NCI-H460 (cell line): ENCODE measurements around the gene ATIC. TPM values are rescaled to one million over a fixed set of nuclear protein-coding genes. Genes with fewer than 3 reads are reported as not detected.

Experiments
- DNase-seq: peaks from one replicate; pipeline ENCODE4 v3.0.0-alpha.2; 2016; ENCODE audit warnings: low read depth; ENCODE audit errors: extremely low read depth
- total RNA-seq: library from RNA; depleted of rRNA; stranded (reverse); fragments of >200 nt; shearing (Covaris generic); gene quantifications from 2 replicates; pipeline ENCODE4 v1.2.3, GENCODE V29; 2014

ATIC gene
- total RNA-seq, 1 experiment from 2014 or later, result 64.4 TPM

GRCh38 chr2:215372968-215373649 is 61.2 kb downstream of the ATIC start:
- no peak for DNase-seq

DNA sequence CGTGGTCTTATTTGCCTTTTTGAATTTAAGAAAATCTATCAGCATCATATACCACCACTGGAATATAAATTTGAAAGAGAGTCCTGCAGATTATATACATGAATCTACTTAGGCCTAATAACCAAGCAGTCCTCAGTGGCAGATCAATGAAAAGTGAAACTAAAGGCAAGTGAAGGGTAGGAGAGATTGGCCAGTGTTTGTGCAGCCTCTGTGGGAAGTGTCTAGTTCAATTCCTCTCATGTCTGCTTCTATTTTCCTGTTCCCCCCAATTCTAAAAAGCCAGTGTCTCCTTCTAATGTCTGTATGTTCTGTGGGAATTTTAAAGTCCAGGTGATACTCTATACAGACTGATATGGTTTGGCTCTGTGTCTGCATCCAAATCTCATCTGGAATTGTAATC is 62.1 kb downstream of the ATIC start:
- no peak for DNase-seq

DNA sequence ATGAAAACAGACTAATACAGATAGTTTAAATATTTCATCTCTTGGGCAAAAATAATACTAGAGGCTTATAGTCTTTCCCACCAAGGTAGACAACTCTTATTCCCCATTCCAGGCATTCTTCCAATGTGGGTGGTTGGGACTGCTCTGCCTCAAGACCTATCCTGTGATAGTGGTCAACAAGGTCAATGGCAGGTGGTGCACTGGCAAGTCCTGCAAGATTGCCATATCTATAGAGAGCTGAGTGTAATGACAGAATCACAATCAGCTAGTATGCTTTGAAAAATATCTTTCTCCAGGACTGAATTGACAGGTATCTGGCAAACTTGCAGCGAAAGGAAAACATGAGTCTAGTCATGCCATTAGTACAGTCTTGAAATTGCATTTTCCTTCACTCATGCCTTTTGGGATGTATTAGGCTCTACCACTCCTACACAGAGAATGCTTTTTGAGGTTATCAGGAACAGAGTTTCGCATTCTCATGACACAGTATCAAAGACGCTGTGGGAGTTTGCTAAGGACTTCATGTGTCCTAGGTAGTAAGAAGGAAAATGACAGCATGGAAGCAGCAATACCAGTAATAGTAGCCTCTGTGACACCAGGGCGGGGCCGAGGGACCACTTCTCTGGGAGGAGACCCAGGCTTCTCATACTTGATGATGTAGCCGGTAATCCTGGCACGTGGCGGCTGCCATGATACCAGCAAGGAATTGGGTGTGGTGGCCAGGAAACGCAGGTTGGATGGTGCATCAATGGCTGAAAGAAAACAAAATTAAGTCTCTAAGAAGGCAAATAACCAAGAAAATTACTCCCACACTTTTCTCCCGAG is 63.0 kb downstream of the ATIC start:
- DNase-seq, result no peak

- DNase-seq, result no peak
Measured at GRCh38 chr2:215375467-215375830, 63.6 kb downstream of the ATIC start.

GRCh38 chr2:215376103-215376780 is 64.4 kb downstream of the ATIC start:
- no peak for DNase-seq

- no peak for DNase-seq
Measured at GRCh38 chr2:215377283-215377682, 65.4 kb downstream of the ATIC start.

GRCh38 chr2:215378045-215378444 is 66.2 kb downstream of the ATIC start:
- no peak for DNase-seq

DNA sequence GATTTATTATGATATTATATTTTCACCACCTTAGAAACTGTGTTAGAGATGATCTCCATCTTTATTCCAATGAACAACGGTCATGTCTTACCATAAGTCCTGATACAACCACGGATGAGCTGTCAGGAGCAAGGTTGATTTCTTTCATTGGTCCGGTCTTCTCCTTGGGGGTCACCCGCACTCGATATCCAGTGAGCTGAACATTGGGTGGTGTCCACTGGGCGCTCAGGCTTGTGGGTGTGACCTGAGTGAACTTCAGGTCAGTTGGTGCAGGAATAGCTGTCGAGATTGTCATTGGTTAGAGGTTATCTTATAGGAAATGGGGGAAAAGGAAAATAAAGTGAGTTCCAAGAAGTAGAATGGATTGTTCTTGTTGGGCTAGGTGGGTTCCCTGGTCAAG is 67.2 kb downstream of the ATIC start:
- DNase-seq, result no peak

DNA sequence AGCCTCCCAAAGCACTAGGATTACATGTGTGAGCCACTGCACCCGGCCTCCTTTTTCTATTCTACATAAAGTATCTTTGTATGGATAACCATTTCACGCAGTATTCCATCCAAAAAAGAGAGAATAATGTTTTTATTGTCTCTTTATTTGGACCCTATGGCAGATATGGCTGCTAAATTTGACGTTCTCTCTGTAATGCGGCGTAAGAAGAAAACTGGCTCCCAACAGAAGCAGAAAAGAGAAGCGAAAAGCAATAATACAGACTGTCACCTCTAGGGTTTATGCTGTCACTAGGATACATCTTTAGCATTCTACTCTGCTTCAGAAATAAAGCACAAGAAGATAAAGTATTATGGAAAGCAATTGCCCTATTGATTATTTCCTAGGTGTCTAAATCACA is 68.1 kb downstream of the ATIC start:
- DNase-seq, result no peak

GRCh38 chr2:215380699-215381098 is 68.8 kb downstream of the ATIC start:
- DNase-seq, result no peak

DNA sequence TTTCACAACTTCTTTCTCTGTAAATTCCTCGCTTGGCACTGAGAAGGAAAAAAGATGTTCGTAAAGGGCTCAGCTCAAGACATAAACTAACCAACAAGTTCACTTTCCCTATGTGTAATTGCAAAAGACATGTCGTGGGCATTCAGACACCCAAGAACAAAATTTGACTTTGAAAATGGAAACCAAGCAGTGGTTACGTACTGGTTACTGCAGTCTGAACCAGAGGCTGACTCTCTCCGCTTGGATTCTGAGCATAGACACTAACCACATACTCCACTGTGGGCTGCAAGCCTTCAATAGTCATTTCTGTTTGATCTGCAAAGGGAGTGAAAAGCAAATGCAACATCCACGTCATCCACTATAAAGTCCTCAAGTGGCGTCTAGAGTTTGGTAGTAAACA is 70.2 kb downstream of the ATIC start:
- no peak for DNase-seq

DNA sequence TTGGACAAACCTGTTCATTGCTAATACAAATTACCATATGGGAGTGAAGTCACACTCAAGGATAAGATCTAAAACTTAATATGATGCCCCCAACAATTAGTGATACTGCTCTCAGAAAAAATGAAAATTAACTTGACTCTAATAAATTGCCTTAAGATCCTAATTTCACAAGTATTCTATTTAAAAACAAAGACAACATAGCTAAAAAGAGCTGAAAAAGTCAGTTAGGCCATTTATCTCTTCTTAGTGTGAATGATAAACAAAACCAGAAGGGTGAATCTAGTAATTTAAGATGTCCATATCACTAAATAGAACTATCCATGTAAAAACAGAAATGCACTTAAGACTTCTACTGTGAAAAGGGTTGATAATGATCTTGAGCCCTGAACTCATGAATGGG is 70.6 kb downstream of the ATIC start:
- DNase-seq, result no peak

DNA sequence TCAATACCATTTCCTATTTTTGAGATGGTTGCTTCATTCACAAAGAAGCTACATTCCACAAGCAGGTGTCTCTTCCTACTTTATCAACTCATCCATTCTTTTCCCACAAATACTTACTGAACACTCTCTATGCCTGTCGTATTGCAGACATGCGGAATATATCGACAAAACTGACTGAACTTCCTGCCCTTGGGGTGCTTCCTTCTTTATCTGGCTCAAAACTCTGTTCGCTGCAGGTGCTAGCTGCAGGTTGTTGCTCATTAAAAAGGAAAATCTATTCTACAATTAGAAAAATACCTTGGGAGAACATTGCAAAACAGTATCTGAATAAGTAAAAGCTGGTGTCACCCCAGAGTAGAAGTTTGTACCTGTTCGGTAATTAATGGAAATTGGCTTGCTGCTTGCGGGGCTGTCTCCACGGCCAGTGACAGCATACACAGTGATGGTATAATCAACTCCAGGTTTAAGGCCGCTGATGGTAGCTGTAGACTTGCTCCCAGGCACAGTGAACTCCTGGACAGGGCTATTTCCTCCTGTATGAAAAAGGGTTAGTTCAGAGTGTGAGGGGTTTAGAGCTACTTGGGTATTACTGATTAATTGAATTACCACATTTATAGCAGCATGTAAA is 71.9 kb downstream of the ATIC start:
- no peak for DNase-seq

DNA sequence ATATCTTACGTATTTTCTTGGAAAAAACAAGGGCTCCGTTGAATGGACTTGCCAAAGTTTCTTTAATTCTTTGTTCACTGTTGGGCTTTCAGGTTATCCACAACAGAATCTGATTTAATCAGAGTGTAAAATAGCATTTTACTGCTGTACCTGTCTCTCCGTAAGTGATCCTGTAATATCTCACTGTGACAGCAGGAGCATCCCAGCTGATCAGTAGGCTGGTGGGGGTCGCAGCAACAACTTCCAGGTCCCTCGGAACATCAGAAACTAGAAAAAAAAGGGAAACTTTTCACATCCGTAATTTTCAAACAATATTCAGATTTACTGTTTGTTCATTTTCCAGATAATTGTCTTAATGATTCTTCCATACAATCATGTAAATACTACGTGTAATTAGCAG is 72.9 kb downstream of the ATIC start:
- no peak for DNase-seq

- DNase-seq, result no peak
Measured at GRCh38 chr2:215386566-215386965, 74.7 kb downstream of the ATIC start.

GRCh38 chr2:215388002-215388728 is 76.3 kb downstream of the ATIC start:
- DNase-seq, result no peak

DNA sequence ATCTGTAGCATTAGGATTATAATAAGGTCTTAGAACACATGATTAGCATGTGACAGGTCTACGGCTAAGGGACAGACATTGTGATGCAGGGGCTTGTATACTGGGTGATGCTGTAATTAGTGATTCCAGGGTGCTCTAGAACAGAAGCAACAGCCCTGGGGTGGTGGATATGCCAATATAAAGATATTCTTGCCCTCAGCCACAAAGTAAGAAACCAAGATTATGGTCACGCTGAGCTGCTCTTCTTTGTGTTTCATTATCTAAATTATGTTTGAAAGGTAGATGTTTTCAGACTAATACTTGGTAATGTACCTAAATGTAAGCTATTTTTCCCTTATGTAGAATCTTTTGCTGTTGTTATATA is 78.7 kb downstream of the ATIC start:
- DNase-seq, result no peak

- DNase-seq, result no peak
Measured at GRCh38 chr2:215391531-215391930, 79.7 kb downstream of the ATIC start.

DNA sequence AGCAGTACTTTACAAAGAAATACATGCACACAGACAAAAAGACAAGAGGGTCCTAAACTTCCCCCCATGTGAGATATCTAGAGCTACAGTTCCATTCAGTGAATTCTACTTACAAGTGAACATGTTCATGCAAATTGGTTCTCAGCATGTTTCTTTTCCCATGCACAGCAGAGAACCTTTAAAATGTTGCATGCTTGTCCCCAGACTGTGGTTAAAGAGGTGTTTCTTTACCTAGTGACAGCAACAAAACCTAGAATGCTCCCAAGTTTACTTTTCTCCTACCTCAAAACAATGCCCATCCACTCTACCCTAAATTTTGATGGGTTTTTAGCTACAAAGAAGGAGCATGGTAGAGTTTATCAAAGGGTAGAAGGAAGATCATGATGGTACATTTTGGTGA is 80.3 kb downstream of the ATIC start:
- DNase-seq, result no peak

DNA sequence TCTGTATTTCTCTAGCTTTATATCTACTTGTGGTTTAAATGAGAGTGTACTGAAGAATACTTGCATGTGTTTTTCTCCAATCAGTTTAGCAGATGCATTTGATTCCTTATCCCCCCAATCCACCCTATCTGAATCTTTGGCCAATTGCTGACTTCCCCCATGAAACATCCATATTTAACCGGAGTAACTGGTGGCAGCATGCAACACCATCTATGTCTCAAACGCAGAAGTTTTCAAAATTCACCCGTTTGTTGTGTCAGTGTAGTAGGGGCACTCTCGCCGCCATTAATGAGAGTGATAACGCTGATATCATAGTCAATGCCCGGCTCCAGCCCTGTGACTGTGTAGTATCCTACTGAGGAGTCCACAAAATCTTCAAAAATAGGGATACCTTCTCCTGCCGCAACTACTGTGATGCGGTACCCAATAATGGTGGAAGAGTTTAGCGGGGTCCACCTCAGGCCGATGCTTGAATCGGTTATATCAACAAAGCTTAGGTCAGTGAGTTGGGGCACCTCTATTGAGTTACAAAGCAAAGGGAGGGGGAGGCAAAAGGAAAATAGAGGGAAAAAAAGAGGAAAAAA is 80.9 kb downstream of the ATIC start:
- DNase-seq, result no peak
